GM19397 (cell line): Measurements from ENCODE around the gene C14orf180.

ENCODE experiments used
- ATAC-seq: cut with Tn5 transposase; IDR thresholded peaks from one replicate; pipeline ENCODE4 v1.9.1; 2021; ENCODE audit warnings: mild to moderate bottlenecking, moderate library complexity; ENCODE audit not compliant: unreplicated experiment

C14orf180 gene

DNA sequence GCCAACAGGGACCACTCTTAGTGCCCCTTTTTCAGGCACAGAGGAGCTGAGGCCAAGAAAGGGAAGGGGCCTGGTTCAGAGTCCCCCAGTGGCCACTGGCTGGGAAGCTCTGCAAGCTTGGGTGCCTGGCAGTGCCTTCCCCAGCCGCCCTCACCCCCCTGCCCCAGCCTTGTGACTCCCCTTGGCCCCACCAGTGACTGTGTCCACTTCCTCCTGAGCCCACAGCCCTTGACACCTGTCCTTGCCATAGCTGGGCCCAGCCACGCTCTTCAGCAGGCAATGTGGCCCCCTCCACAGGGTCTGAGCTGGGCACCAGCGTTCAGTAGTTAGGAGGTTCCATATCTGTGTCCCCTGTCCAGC lies 19.0 kb upstream of the C14orf180 start:
- no peak for ATAC-seq

DNA sequence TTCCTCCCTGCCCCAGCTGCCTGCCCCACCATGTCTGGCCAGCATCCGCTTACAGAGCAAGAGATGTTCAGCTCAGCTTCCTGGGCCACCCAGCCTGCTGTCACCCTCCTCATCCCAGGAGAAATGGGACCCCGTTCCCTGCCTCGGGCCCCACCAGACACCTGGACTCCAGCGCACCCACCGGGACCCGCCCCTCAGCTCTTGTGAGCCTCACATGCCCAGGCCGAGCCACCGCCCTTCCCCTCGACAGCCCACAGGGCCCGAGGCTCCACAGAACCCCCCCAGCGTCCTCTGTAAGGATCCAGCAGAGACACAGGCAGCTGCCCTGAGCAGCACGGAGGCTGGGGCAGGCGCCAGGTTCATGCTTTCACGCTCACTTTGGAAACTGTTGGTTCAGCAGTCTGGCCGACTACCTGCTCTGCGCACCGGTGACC lies 18.4 kb upstream of the C14orf180 start:
- no peak for ATAC-seq

DNA sequence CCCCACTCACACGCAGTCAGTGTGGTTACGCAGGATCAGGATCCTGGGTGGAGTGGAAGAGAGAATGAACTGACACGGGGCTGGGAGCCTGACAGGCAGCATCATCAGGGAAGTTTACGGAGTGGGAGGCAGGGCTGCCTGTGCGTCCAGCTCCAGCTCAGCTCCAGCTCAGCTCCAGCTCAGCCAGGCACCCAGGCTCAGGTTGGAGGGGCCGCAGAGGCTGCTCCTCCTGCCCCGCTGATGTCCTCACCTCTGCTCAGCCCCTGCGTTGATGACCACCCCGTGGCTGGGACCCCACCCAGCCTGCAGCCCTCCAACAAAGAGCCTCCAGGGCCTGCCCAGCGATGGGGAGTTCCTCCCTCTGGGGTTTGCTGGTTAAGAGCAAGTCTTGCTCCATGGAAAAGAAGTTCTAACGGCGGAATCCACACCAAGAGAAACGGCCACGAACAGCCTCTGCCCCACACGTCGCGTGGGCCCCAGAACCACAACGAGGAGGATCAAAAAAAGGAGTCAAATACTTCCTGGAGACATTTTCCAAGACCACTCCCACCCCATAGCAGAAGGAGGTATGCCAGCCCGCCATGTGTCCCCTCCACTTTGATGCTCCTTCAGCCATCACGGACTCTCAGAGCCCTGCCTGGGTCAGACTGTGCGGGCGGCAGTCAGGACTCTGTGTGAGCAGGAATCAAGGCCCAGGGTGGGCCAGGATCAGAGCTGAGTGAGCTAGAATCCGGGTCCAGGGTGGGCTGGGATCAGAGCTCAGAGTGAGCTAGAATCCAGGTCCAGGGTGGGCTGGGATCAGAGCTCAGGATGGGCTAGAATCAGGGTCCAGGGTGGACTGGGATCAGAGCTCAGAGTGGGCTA lies 17.7 kb upstream of the C14orf180 start:
- ATAC-seq = no peak

DNA sequence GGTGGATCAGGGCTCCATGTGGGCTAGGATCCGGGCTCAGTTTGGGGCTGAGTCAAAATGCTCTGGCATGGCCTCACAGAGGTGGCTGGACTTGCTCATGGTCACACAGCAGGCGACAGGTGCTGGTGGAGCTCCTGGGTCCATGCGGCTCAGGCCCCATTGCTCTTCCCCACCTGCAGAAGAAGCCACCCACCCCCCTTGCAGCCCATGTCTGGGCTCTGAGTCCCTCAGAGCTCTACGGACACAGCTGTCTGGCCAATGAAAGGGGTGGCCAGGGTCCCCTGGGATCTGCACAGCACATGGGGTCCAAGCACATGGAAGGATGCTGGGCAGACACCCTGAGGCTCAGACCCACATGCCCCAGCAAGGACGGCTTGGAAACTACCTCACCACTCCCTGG lies 17.0 kb upstream of the C14orf180 start:
- ATAC-seq = no peak

DNA sequence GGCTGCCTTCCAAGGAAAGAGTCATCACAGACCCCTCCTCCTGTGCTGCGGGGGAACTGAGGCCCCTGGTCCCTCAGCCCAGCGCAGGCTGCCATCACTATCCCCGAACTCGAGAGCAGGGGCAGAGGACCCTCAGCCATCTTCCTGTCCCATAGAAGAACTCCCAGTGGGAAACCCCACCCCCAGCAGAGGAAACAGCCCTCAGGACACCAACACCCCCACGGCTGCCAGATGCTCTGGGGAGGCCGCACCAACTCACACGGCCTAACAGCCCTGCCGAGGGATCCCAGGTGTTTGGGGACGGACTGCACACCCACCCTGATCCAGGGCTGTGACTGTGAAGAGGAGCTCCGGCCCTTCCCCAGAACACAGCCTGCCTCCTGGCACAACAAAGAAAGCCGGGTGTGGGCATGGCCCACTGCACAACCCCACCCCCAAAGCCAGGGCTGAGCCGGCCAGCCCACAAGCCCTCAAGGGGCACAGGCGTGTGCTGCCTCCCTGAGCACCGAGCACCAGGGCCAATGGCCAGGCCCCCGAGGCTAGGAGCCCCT lies 16.3 kb upstream of the C14orf180 start:
- no peak for ATAC-seq

DNA sequence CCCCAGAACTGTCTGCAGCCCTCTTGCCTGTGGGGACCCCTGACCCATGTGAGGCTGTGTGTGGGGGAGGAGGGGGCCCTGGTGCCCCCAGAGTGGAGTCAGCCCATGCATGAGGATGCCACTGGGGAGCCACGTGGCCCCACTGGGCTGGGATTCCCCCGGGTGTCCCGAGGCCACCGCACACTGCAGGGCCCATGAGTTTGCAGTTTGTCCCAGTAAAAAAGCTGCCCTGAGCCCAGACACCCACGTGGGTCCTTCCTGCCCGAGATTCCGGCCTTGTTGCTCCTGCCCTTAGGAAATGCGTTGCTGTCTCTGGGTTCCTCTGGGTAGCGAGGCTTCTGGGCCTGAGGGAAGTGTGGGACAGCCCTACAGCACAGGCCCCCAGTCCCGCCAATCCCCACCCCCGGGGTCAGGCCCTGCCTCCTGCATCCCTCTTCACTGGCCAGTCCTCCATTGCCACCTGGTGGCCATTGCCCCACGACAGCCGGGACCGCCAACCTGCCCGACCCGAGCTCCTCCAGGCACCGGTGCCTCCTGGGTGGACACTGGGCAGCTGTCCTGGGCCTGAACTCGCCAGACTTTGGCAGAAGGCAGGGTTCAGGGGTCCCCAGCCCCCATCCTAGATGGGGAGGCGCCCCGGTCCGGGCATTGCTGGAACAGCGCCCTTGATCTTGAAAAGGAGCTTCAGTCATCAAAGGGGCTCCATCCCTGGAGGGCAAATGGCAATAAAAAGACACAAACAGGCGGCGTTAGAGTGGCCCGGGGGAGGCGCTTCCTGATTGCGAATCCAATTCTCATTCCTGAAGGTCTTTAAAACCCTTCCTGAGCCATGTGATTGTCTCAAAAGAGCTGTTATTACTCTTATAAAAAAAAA lies 15.6 kb upstream of the C14orf180 start:
- no peak for ATAC-seq

DNA sequence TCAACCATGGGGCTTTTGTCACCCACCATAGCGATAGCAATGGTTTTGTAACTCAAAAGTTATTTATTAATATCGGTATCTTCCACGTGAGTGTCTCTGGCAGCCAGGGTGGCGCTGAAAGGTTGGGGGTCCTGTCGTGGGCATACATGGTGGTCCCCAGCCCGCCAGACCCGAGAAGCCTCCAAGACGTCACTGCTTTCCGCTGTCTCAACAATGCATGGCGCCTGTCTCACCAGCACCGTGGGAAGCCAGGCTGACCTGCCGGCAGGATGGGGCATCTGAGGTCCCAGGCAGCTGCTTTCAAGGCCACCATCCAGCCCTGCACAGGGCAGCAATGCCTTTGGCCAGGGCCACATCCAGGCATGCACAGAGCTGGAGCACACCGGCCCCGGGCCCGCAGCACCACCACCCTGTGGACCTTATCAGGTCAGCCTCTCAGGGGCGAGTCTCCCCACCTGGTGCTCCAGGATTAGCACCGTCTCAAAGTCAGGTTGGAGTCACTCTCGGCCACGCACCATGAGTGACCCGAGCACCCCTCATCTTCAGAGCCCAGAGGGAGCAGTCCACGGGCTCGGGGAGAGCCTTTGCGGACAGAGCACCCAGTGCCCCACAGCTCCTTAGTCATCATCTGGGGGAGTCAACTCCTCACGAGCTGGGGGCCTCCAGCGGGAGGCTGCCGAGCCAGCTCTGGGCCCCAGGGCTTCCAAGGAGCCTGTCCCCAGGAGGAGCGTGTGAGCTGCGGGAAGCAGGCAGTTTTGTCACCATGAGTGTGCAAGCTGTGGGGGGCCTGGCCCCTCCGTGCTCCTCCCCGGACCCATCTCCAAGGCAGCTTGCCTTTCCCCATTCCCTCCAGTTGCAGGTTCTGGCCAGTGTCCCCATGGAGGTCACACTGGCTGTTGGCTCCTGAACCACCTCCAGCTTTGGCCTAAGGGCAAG lies 14.6 kb upstream of the C14orf180 start:
- ATAC-seq = no peak

DNA sequence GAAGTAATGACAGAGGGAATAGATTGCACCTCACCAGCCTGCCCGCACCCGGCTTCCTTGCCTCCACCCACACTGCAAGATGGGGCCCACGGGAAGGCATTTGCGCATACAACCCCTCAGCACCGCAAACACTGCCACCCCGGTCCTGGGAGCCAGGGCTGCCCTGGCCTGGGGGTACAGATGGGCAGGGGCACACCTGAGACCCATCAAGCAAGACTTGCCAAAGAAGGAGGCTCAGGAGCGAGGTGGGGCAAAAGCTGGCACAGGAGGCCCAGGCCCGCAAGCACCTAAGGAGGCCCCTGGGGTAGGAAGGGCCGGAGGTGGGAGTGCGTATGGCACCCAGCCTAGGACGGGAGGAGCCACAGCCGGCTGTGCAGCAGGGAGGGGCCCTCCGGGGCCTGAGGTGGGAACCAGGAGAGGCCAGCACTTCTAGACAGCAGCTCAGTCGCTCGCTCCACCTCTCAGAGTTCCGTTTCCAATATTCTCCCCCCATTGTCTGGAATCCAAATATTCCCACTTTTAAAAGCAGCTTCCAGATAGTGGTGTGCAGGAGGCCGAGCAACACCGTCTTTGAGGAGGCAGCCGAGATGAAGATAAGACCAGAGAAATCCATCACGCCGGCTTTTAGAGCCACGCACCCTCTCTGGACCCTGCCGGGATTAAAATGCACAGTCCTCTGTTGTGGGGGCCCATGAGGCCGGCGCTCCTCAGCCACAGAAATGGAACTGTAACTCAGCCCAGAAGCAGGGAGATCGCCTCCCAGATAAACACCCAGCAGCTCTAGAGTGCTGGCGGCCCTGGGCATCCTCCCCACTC lies 12.2 kb upstream of the C14orf180 start:
- ATAC-seq = no peak

DNA sequence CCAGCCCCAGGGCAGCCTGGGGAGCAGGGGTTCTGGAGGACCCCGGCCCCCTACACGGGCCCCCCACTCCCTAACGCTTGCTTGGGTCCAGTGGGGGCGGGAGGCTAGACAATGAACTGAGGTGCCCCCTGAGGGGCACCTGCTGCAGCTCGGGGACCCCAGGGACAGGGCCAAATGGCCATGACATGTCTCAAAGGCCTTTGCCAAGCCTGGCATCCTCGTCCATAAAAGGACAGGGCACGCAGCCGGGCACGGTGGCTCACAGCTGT lies 11.7 kb upstream of the C14orf180 start:
- ATAC-seq = no peak

DNA sequence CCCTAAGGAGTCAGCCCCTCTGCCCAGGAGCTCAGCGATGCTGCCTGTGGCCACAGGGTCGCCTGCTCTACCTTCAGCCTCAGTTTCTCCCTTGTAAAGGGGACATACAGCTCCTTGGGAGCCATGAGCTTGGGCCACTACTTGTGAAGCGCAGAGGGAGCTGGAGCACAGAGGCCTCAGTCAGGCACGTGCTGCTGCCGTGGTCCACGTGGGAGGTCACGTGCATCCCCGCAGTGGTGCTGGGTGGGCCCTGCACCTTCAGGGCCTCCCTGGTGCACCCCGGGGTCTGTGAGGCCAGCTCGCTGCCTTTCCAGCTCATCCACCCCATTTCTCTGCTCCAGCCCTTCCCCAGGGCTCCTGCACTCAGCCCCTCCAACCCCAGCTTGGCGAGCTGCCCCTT lies 10.9 kb upstream of the C14orf180 start:
- ATAC-seq = no peak

DNA sequence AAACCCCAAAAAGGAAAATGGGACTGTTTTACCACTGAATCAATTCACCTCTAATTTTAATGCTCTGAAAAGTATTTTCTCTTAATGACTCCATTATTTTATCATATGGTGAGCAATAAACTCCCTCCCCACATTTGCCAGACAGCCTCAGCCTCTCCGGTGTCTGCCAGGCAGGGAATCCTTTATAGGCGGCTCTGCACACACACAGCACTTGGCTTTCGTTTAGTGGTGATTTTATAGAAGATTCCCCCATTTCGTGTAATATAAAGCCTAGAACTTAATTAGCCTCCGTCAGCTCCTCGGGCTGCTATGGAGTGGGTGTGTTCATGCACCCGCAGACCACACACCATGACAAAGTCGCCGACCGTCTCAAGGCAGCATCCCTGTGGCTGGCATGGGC lies 10.1 kb upstream of the C14orf180 start:
- ATAC-seq = no peak

DNA sequence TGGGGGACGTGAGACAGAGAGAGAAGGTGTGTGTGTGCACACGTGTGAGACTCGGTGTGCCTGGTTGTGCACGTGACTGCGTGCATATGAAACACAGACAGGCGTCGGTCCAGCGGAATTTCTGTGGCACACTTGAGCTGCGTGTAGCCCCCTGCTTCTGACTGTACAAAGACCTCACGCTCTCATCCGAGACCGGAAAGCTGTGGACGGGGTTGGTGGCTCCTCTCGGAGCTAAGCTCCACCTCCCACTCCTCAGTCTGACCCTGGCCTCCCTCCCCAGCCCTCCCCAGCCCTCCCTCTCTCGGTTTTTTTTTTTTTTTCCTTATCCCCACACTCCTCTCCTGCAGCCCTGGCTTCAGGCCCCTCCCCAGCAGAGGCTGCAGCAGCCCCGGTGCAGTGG lies 8.3 kb upstream of the C14orf180 start:
- ATAC-seq = no peak

DNA sequence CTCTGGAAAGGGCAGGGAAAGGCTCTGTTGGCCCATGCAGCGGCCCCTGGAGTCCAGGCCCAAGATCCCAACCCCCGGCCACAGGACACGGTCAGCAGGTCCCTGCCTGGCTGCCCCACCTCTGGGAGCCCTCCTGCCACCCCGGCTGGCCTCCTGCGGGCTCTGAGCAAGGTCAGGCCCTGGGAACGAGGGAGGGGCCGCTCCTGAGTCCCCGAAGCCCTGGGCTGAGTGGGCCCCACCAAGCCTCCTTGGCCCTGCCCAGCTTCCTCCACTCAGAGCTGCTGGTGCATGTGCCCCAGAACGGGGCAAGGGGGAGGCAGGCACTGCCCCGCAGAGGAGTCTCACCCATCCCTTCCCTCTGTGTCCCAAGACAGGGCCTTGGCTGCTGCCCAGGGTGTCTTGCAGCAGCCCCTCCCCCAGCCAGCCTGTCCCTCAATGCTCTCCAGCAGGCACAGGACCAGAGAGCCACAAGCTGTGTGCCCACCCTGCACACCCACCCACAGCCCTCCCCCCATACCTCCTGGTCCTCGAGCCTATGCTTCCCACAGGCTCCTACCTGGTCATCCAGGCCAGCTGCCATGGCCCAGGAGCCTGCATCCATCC lies 7.4 kb upstream of the C14orf180 start:
- ATAC-seq = no peak

DNA sequence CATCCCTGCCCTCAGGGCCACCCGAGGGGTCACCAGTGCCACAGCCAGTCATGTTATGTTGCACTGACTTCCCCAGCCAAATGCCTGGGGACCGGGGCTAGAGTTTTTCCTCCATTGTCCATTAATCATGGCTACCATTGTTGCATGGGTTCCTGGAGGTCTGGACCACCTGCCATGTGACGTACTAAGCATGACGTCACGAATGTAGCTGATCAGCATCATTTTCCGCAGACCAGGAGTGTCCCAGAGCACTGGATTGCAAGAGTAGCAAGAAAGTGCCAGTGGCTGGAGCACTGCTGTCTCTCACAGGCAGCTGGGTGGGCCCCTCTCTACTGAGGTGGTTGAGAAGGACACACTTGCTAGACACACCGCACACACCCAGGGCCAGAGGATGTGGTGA lies 6.9 kb upstream of the C14orf180 start:
- no peak for ATAC-seq

DNA sequence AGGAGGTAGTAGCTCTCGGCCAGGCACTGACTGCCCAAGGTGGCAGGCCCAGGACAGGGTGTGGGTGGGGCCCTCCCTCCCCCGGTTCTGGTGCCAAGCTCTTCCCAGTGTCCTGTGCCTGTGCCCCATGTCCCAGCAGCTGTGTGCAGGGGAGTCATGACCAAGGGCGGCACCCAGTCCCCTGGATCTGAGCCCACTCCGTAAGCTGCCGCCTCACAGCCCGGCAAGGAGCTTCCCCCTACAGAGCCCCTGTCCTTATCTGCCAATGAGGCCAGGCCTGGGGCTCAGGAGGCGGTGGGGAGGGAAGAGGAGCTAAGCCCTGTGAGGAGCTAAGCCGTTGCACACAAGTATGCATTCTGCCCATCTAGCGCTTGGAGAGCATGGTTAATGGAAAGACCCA lies 5.6 kb upstream of the C14orf180 start:
- no peak for ATAC-seq

DNA sequence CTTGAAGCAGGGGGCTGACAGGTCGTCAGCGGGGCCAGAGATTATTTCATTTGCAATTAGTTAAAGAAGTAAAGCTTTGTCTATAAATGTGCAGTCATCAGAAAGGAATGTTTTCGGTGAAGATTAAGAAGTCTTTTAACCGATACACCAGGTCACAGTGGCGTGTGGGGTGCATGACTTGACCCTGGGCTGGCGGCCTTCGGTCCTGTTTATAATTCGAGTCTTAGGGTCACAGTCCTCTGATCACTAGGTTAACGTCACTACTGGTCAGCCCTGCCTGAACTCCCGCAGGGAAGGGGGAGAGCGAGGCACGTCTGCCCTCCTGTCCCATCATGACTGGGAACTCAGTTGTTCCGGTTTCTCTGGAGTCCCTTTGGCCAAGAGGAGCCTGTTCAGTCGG lies 5.0 kb upstream of the C14orf180 start:
- no peak for ATAC-seq

DNA sequence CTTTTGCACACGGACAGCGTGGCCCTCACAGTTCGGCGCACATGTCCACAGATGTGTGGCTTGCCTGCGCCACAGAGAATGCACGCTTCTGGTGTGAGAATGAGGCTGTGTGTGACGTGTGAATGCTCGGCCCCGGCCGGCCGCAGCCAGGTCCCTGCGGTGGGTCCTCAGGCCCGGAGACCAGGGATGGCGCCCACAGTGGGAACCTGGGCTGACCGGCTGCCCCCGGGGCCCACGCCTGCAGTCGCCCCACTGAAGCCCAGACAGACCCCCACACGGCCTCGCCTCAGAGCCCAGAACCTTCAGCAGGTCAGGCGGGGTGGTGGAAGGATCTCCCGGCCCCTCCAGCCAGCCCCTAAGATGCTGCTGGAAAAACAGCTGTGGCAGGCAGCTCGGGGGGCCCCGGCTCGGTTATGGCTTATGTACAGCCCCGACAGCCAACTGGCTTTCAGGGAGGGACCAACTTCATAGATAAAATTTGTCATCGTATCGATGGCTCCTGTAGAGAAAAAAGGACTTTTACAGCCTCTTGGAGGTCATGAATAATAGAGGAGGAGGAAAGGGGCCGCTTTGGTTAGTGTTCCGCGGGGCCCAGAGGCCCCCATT lies 4.5 kb upstream of the C14orf180 start:
- no peak for ATAC-seq

DNA sequence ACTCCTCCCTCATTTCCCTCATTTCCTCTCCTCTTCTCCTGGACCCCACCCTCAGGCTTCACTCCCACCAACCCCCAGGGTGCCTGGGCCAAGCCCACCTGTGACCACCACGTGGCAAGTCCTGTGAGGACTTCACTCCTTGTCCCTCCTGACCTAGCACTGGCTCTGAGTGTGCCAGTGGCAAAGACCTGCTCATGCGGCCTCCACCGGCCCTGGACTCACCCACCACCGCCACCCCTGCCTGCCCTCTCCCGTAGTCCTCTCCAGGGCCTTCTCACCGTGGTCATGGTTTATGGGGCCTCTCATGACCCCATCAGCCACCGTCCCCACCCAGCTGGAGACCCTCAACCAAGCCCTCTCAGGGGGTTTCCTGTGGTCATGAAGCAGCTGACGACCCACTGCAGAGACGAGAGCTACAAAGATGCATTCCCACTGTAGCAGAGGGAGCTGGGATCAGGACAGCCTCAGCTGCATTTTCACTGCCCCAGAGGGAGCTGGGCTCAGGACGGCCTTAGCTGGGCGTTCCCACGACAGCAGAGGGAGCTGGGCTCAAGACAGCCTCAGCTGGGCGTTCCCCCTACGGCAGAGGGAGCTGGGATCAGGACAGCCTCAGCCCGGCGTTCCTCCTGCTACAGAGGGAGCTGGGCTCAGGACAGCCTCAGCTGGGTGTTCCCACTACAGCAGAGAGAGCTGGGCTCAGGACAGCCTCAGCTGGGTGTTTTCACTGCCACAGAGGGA lies 3.2 kb upstream of the C14orf180 start:
- ATAC-seq = no peak

DNA sequence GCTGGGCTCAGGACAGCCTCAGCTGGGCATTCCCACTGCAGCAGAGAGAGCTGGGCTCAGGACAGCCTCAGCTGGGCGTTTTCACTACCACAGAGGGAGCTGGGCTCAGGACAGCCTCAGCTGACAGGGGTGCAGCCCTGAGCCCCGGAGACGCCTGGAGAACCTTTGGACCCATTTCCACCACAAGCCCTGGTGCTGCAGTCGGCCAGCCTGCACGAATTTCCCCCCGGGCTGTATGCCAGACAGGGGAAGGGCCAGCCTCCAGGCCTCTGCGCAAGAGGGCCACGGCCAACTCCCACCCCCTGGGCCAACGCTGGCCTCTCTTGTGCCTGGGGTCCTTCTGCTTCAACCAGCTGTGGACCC lies 2.6 kb upstream of the C14orf180 start:
- ATAC-seq = no peak
